Activated naive CD4-positive, alpha-beta T cell (primary cell): ENCODE data around the gene PTPN18.

ENCODE experiments used
- DNase-seq, 4 experiments: peaks; one replicate each; lab custom pipeline; 2025; lab: John Stamatoyannopoulos, UW

The PTPN18 gene

DNA sequence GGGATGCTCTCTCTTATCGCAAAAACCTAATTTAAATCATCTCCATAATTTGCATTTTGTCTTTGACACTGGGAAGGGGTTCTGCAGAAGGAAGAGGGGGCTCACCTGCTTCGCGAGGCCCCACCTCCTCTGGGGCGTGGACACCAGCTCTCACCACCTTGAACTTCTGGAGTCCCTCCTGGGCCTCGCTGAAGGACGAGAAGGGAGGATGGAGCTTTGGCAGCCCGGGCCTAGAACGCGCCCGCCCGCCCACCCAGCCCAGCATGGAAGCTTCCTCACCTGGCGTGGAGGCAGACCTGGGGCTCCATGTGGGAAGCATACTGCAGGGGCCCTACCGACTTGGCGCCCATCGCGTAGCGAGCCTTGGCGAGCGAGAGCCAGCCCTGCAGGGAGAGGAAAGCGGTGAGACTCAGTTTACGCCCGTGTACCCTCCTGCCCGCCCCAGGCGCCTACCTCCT lies 14.3 kb upstream of the PTPN18 start:
- DNase-seq: no peak

DNA sequence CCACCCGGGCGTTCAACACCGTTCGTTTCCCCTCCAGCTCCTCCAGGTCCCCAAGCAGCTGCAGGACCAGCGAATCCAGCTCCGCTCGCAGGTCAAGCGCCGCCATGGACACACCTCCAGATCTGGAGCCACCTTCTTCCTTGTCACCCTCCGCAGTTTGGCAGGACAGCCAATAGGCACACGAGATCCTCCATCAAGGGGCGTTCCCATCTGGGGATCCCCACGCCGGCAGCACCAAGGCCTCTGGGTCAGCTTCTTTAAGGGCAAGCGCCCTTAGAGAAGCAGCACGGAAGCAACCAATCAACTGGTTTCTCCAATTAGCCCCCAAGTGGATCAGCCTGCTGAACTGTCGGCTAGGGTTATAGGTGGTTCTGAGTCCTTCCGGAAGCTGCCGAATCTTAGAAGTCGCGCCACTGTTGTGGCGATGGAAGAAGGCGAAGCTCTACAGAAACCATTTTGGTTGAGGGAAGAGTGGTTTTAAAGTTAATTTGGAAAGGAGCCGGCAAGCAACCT lies 13.8 kb upstream of the PTPN18 start:
- peak; percentile 53 to 70 (median 62) for DNase-seq

- DNase-seq: peak; percentile 65 to 86 (median 80)
Observed at GRCh38 chr2:130342533-130343275, 13.2 kb upstream of the PTPN18 start, which contains the start of gene IMP4. TSS of gene IMP4 (plus strand) at chr2:130342897. CDS start at chr2:130342933, 36 bp downstream.

- DNase-seq: no peak
Observed at GRCh38 chr2:130344578-130344977, 11.3 kb upstream of the PTPN18 start.

DNA sequence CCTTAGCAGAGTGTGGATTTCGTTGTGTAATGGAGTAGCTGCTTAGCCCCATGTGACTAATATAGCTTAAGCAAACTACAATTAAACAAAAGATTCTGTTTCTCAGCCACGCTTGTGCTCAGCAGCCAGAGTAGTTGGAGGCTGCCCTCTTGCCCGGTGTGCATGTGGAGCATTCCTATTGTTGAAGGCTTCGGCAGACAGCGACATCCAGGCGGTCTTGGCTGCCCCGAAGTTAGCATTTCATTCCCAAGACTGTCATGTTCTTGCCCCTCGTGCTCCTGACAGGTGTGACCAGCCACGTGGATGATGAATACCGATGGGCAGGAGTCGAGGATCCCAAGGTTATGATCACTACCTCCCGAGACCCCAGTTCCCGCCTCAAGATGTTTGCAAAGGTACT lies 10.8 kb upstream of the PTPN18 start:
- no peak for DNase-seq

DNA sequence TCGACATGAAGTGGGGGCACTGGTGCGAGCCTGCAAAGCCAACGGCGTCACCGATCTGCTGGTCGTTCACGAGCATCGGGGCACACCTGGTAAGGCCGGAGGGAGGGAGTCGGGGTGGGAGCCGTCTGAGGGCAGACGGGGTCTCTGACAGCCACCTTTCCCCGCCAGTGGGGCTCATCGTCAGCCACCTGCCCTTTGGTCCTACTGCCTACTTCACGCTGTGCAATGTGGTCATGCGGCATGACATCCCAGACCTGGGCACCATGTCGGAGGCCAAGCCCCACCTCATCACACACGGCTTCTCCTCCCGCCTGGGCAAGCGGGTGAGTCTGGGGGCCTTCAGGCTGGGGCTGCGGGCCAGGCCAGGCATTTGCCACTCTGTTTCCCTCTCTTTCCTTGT lies 10.2 kb upstream of the PTPN18 start:
- DNase-seq: no peak

DNA sequence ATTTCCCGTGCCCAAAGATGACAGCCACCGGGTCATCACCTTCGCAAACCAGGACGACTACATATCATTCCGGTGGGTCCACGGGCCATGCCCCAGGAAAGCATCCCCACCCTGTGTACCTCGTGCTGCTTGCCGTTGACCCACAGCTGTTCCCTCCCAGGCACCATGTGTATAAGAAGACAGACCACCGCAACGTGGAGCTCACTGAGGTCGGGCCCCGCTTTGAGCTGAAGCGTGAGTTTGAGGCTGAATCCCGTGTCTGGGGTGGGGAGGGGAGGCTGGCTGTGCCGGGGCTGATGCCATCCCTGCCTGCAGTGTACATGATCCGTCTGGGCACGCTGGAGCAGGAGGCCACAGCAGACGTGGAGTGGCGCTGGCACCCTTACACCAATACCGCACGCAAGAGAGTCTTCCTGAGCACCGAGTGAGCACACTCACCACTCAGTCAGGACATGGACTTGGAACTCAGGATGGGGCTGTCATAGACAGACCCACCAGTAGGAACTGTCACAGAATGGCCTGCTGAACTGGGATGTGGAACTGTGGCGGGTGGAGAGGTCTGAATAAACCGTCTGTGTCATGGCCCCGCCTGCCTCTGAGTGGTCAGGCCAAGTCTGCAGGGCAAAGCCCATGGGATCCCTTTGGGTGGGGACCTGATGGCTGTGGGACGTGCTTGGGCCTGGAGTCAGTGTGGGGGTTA lies 9.7 kb upstream of the PTPN18 start:
- no peak for DNase-seq

- DNase-seq: no peak
Observed at GRCh38 chr2:130346741-130347066, 9.2 kb upstream of the PTPN18 start.

DNA sequence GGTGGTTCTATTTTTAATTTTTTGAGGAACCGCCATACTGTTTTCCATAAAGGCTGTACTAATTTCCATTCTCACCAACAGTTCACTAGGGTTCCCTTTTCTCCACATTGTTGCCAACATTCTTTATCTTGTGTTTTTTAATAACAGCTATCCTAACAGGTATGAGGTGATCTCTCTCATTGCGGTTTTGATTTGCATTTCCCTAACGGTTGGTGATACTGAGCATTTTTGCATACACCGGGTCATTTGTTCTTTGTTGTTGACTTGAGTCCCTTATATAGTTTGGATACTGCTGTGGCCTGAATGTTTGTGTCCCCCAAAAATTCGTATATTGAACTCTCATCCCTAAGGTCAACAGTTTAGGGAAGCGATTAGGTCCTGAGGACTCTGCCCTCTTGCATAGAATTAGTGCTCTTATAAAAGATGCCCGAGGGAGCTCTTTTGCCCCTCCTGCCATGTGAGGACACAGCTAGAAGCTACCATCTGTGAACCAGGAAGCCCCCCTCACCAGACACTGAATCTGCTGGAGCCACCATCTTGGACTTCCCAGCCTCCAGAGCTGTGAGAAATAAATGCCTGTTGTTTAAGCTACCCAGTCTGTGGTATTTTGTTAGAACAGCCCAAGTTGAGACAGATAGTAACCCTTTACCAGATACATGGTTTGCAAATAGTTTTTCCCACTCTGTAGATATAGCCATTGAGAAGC lies 8.5 kb upstream of the PTPN18 start:
- no peak for DNase-seq

GRCh38 chr2:130349174-130349573 lies 6.7 kb upstream of the PTPN18 start:
- no peak for DNase-seq

DNA sequence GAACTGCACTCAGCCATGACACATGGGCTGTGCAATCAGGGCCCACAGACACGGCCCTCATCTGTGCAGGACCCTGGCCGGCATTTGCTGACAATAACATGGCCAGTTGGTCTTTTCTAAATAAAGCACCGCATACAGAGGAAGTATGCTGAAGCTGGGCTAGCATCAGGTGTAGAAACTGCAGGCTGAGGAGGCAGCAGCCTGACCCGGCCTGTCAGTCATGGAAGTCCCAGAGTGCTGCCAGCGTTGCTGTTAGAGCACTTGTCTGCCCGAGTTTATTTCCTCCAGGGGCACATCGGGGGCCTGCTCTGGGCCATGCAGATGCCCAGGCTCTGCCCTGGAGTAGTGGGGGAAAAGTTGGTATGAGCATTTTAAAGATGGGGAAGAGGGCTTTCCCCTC lies 4.1 kb upstream of the PTPN18 start:
- DNase-seq: no peak

DNA sequence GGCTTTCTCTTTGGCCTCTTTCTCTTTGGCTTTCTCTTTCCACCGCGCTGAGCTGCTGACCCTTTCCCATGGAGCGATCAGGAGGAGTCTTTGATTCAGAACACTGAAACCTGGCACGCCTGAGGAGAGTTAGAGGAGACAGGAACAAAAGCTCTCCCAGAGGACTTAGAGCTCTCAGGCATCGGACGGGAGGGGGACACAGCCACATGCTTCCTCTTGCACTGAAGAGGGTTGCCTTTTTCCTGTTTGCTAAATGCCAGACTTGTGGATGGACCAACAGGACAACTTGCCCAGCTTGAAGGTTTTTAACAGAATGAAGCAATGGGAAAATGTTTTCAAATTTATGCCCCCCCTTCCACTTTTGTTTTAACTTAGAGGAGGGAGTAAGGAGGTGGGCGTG lies 3.6 kb upstream of the PTPN18 start:
- no peak for DNase-seq

DNA sequence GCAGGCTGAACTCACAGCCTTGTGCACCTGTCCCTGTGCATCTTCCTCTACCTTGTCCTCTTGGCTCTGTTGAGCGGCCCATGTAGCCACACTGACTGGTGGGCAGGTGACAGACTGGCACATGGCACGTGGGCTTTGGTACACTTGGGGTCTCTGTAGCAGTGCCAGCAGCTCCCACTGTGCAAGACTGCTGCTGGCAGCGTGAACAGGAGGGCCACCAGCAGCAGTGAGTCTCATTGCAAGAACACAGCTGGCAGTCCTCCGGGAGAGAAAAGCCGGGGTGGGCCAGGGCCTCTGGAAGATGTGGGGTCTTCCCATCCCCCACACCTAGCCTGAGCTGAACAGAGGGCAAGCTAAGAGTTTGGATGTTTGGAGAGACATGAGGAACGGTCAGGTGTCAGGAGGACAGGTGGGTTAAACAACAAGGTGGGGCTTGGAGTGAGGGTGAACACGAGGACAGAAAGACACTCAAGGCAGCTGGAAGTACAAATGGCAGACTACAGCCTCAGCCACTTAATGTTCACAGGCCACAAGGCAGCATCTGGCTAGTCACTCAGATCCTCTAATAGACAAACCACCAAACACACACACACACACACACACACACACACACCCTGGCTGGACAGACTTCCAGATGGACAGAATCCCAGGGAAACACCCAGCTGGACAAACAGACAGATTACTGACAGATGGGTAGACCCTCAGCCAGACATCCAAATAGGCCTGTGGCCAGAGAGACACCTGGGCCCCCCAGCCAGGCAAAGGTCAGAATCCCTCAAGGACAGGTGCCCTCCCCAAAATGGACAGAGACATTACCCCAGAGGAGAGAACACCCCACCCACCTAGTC lies 2.3 kb upstream of the PTPN18 start:
- no peak for DNase-seq

GRCh38 chr2:130354139-130354428 lies 1.8 kb upstream of the PTPN18 start:
- no peak for DNase-seq

DNA sequence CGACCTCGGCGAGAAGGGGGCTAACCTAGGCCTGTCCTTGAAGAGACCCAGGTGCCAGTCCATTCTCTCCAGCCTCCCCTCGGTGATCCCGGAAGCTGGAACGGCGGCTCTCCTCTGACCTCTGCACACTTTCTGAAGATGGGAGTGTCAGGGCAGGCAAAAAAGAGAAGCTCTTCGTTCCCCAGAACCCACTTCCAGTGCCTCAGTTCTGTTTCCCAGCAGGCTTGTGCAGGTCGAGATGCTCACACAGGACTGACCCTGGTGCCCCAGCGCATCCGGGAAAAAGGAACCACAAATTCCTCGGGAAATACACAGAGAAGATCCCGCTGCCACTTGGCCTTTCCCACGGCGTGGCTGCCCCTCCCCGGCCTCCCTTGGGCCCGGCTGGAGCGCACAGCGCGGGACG lies 681 bp upstream of the PTPN18 start:
- DNase-seq: no peak

- no peak for DNase-seq
Observed at GRCh38 chr2:130357864-130358263, 2.0 kb downstream of the PTPN18 start.

GRCh38 chr2:130358420-130359350 lies 2.8 kb downstream of the PTPN18 start:
- no peak for DNase-seq

DNA sequence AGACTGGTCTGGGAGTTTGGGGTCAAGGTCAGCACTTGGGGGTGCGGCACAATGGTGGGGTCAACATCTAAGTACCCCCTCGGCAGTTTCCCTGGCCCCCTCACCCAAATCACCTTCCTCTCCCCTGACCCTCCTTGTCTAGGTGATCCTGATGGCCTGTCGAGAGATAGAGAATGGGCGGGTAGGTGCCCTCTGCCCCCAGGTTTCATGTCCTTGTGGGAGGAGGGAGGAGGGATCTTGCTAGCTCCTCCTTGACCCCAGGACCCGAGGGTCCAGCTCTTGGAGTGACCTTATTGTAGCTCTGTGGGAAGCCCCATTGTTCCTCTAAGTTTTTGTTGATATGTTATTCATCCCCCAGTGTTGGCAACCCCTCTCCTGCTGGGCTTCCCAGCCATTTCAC lies 3.6 kb downstream of the PTPN18 start:
- no peak for DNase-seq

DNA sequence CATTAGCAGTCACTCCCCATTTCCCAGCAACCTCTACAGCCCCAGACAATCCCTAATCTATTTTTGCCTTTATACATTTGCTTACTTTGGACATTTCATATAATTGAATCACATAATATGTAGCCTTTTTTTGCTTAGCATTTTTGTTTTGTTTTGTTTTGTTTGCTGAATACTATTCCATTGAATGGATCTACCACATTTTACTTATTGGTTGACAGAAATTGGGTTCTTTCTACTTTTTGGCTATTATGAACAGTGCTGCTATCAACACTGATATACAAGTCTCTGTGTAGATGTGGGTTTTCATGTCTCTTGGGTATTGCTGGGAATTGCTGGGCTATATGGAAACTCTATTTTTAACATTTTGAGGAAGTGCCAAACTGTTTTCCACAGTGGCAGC lies 7.6 kb downstream of the PTPN18 start:
- no peak for DNase-seq

DNA sequence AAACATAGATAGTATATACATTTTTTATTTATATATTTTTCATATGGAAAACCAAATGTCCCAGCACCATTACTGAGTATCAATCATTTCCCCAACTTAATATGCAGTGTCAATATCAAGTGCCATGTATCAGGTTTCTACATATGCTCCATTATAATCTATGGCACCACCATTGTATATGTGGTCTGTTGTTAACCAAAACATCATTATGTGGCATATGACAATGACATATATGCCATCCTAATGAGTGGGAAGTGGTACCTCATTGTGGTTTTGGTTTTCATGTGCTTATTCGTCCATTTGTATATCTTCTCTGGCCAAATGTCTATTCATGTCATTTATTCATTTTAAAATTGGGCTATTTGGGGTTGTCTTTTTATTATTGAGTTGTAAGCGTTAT lies 9.2 kb downstream of the PTPN18 start:
- DNase-seq: no peak

- DNase-seq: no peak
Observed at GRCh38 chr2:130365963-130366362, 10.1 kb downstream of the PTPN18 start.
